Epithelial cell of esophagus (primary cell): ENCODE results near the gene BTBD1.

Source experiments
- DNase-seq: peaks from one replicate; pipeline ENCODE4 v3.0.0; 2010; ENCODE audit warnings: low read depth
- H3K4me3 ChIP-seq: 2 replicates; pipeline ENCODE4 v1.5.1; 2011; ENCODE audit warnings: mild to moderate bottlenecking, low read length, control low read depth
- CTCF ChIP-seq: IDR thresholded peaks from 2 replicates; pipeline ENCODE4 v1.5.1; 2011; ENCODE audit warnings: low read depth, mild to moderate bottlenecking, low read length, control low read depth, inconsistent platforms; ENCODE audit not compliant: insufficient read depth; ENCODE audit errors: missing control alignments

Gene BTBD1

GRCh38 chr15:83112233-83112955, 45.3 kb upstream of the BTBD1 start:
- no peak for DNase-seq
- H3K4me3 ChIP-seq = no peak overlapping the region

GRCh38 chr15:83111149-83111548, 44.1 kb upstream of the BTBD1 start:
- no peak for DNase-seq
- H3K4me3 ChIP-seq = no peak overlapping the region
- TF ChIP-seq CTCF = no peak

More at GRCh38 chr15:83112233-83112955, 45.3 kb upstream of the BTBD1 start:
- TF ChIP-seq CTCF = no peak

GRCh38 chr15:83110381-83110780, 43.3 kb upstream of the BTBD1 start:
- no peak overlapping the region for H3K4me3 ChIP-seq
- TF ChIP-seq CTCF = no peak
- no peak for DNase-seq

- DNase-seq = no peak
- H3K4me3 ChIP-seq = no peak overlapping the region
- no peak for TF ChIP-seq CTCF
Observed at GRCh38 chr15:83109532-83109931, 42.5 kb upstream of the BTBD1 start.

- DNase-seq = peak; percentile 42
- TF ChIP-seq CTCF = no peak
- H3K4me3 ChIP-seq = no peak overlapping the region
Observed at GRCh38 chr15:83108266-83109219, 41.5 kb upstream of the BTBD1 start.

- peak overlapping the region; percentile 28 for H3K4me3 ChIP-seq
- no peak for DNase-seq
- TF ChIP-seq CTCF = no peak
Observed at GRCh38 chr15:83107841-83108181, 40.8 kb upstream of the BTBD1 start.
